Neural progenitor cell (in vitro differentiated cells): ENCODE data around the gene IWS1.

Source experiments
- EZH2 ChIP-seq: fragments of 200-600 bp; sonication (generic); IDR thresholded peaks from 2 replicates; pipeline ENCODE4 v1.6.1; 2017; ENCODE audit warnings: antibody characterized with exemption, mild to moderate bottlenecking, moderate library complexity
- TF ChIP-seq, protein P1 (sequence below): fragments of 200-600 bp; sonication (generic); IDR thresholded peaks from 2 replicates; pipeline ENCODE4 v1.5.1; 2017; ENCODE audit warnings: antibody characterized with exemption, mild to moderate bottlenecking

DNA sequence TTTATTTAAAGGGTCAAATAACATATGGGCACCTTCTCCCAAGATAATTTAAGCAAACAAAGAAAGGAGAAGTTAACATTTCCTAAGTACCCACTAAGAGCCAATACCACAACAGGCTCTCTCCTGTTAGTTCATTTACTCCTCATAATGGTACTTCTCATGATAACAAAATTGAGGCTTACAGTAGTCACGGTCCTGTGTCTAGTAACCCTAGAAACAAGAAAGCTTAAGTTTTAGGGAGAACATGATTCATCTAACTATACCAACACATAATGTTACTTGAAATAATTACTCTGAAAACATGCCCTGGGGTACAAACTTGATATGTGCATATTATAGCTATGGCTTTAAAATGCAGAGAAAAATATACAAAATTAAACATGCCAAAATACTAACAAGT is 19.8 kb downstream of the IWS1 start:
- TF ChIP-seq, protein P1, sequence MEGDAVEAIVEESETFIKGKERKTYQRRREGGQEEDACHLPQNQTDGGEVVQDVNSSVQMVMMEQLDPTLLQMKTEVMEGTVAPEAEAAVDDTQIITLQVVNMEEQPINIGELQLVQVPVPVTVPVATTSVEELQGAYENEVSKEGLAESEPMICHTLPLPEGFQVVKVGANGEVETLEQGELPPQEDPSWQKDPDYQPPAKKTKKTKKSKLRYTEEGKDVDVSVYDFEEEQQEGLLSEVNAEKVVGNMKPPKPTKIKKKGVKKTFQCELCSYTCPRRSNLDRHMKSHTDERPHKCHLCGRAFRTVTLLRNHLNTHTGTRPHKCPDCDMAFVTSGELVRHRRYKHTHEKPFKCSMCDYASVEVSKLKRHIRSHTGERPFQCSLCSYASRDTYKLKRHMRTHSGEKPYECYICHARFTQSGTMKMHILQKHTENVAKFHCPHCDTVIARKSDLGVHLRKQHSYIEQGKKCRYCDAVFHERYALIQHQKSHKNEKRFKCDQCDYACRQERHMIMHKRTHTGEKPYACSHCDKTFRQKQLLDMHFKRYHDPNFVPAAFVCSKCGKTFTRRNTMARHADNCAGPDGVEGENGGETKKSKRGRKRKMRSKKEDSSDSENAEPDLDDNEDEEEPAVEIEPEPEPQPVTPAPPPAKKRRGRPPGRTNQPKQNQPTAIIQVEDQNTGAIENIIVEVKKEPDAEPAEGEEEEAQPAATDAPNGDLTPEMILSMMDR = no peak
- TF ChIP-seq EZH2 = no peak
